ENCODE measurements around the gene AGPAT4.
A peak's percentile ranks its signal among the peaks of the same experiment; 100 is the strongest.

Gene AGPAT4

GRCh38 chr6:161110028-161110779 is 163.7 kb downstream of the AGPAT4 start:
- DNase-seq (ENCODE audit: low read depth in 2 of 2), result no peak

- no peak for DNase-seq (ENCODE audit: low read depth in 2 of 2)
Observed at GRCh38 chr6:161109366-161109765, 164.5 kb downstream of the AGPAT4 start.

DNA sequence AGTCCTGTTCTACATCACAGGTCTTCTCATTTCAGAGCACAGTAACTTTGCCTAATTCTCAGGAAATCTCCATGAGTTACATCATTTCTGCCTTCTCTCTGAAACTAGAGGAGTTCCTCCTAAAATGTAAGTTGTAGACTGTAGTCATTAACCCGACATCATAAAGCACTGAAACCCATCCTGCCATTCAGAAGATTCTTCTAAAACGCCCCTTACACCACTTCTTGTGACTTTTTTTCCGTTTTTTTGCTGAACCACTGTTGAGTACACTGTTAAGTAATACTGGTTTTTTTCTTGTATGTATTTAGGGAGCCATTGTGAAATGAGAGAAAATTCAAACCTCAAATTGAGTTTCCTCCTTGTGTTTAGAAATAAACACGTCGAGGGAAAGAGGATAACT is 164.9 kb downstream of the AGPAT4 start:
- no peak for DNase-seq (ENCODE audit: low read depth in 2 of 2)

- DNase-seq (ENCODE audit: low read depth in 2 of 2), result no peak
Observed at GRCh38 chr6:161107779-161108730, 165.8 kb downstream of the AGPAT4 start.

DNA sequence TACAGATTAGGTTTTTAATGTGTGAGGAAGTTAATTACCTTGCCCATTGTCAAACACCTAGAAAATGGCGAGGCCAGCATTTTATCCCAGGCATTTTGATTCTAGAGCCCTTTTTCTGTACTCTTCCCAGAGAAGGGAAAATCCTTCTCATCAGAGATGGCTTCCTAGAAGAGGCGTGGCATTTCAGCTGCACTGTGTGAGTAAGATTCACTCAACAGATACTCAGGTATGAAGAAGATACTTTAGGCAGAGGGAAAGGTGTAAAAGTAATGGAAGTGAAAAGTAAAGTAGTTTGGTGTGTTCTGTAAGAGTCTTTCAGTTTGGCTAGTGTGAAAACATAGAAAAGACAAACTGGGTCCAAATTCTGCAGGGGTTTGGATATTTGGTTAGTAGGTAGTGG is 168.5 kb downstream of the AGPAT4 start:
- no peak for DNase-seq (ENCODE audit: low read depth in 2 of 2)

DNA sequence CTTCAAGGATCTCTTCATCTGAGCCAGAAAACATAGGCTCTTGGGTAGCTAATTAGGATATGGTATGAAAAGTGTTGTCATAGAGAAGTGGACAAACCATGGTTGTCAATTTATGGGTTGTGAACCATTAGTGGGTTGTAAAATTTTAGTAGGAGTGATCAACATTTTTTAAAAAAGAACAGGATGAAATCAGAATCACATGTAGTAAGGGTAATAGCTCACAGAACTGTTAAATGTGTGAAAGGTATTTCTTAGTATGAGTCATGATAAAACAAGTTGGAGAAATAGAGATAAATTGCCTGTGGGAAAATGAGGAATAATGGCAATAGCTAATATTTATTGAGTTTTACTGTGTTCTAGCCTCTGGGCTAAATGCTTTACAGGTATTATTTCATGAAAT is 168.9 kb downstream of the AGPAT4 start:
- DNase-seq (ENCODE audit: low read depth in 2 of 2), result peak in 1 of 2 experiments; percentile 44

DNA sequence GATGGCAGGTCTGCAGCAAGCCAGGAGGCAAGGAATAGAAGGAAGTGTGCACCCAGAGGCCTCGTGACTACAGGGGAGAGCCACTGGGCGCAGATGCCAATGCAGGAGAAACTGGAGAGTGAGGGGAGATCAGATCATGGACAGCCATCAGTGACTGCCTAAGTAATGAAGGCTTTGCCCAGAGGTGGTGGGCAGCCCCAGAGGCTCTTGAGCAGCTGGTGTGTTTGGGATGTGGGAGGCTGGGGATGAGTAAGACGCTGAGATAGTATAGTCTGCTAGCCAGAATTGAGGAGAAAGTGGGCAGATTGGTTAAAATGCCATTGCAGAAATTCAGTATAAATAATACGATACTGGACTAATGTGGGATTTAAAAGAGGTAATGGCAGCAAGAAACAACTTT is 170.4 kb downstream of the AGPAT4 start:
- no peak for DNase-seq (ENCODE audit: low read depth in 2 of 2)

DNA sequence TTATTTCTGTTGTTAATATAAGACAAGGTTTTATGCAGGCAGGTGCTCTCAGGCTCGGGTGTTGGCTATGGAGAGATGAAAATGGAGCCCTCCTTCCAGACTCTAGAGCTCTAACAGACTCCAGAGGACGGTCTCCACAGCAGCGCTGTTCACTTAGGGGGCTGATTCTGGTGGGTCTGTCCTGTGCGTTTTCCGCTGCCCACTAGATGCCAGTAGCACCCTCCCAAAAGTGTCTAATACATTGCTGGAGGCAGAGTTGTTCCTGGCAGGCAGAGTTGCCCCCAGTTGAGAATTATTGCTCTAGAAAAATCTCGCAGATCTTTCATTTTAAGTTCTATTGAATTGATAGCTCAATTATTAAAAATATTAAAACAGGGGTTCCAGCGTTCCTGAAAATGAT is 172.3 kb downstream of the AGPAT4 start:
- DNase-seq (ENCODE audit: low read depth in 2 of 2), result no peak

GRCh38 chr6:161100072-161100471 is 173.8 kb downstream of the AGPAT4 start:
- DNase-seq (ENCODE audit: low read depth in 2 of 2), result no peak

GRCh38 chr6:161095916-161096315 is 177.9 kb downstream of the AGPAT4 start:
- DNase-seq (ENCODE audit: low read depth in 2 of 2), result no peak

- no peak for DNase-seq (ENCODE audit: low read depth in 2 of 2)
Observed at GRCh38 chr6:161094955-161095354, 178.9 kb downstream of the AGPAT4 start.

DNA sequence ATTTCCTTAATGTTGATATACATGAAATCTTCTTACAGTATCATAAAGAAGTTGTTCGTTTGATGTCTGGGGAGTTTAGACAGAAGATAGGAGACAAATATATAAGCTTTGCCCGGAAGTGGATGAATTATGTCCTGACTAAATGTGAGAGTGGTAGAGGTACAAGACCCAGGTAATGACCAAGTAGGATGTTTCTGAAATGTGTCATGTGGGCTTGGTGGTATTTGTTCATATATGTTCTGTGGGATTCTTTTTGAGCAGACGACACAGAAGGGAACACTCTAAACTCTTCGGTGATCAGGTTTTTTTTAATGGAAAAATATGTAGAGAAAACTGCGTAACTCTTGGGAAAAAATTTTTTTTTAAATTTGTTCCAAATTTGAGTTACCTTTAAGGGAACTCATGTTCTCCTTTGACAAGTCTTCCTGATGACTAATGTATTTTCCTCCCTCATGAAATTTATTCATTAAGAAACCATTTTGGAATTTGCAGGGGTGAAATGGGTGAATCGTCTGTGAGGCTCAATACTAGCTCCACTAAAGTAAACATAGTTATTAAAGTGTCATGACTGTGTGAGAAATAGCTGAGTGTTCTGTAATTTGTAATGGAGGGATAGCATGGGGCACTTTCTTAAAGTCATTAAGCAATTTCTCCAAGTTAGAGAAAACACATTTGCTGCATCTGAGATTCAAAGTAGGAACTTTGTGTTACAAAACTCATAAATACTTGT is 181.7 kb downstream of the AGPAT4 start:
- DNase-seq (ENCODE audit: low read depth in 2 of 2), result peak; percentile 52 to 63

GRCh38 chr6:161091151-161091550 is 182.7 kb downstream of the AGPAT4 start:
- no peak for DNase-seq (ENCODE audit: low read depth in 2 of 2)

- no peak for DNase-seq (ENCODE audit: low read depth in 2 of 2)
Observed at GRCh38 chr6:161088676-161089328, 185.1 kb downstream of the AGPAT4 start.

DNA sequence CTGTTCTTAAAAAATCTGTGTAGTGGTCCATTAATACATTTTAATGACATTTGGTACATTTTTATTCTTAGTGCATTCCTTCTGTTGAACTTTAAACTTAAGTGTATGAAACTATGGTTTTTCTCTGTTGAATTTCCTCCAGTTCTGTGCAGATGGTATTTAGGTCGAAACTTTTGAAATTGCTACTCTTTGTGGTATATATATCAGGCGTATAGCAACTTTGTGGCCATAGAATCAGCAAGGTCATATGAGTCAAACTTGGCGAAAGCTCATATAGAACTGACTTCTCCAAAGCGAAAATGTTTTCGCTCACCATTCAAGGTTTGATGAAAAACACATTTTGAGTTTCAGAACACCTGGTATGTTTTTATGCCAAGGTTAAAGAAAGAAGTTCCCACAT is 188.6 kb downstream of the AGPAT4 start:
- DNase-seq (ENCODE audit: low read depth in 2 of 2), result no peak

DNA sequence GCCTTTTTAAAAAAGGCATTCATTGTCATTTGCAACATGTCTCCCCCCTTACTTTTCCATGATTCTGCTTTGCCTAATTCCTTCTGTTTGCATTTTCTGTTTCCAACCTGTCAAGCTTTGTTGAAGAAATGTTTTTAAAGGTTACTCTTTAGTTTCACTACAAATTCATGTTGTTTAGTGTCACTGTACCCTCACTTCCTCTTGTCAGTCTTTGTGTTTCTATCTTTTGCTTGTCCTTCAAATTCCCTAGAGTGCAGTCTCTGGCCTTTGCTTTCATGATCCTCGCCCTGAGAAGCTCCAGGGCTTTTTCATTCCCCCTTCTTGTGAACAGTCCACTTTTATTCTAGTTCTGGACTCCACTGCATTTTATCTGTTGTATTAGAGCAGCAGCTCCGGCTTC is 191.6 kb downstream of the AGPAT4 start:
- no peak for DNase-seq (ENCODE audit: low read depth in 2 of 2)

DNA sequence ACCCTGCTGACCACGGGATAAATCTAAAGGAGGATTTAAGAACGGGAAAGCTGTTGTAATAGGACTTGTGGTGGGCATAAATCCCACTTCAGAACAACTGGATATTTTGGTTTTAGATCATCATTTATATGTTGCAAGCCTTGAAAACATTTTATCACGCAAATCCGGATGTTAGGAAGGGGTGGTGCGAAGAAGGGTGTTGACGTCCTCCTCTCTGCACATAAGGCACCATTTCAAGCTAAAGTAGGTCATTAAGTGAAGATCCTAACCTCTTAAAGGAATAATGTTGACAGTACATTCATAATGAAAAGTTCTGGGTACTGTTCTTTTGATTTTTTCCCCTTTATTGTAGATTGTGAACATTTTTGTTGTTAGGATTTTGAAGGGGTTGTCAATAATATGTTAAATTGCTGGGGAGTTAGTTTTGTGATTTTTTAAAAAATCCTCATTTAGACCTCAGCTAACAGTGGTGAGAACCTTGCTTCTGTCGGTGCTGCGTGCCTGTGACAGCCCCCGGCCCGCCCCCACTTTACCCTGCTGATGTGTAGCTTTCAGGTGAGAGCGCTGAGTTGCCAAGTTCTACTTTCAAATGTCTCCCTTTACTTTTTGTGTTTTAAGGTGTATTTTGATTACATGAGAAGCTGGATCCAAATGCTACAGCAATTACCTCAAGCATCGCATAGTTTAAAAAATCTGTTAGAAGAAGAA is 193.4 kb downstream of the AGPAT4 start:
- no peak for DNase-seq (ENCODE audit: low read depth in 2 of 2)
